Renal cortex interstitium (tissue), 3 donors: Measurements from ENCODE around the gene PWWP2B. TPM values are rescaled to one million over a fixed set of nuclear protein-coding genes. Genes with fewer than 3 reads are reported as not detected.

ENCODE experiments used
- polyA plus RNA-seq, 3 donors: library from polyadenylated mRNA; unstranded; fragments of 120-200 nt; gene quantifications; one replicate each; pipeline ENCODE4 v1.2.1, GENCODE V29; 2013; ENCODE audit not compliant: insufficient read length in 3 of 3

PWWP2B gene
- polyA plus RNA-seq, 3 donors, result 5.9 to 10.7 (median 10.1) TPM

Other genes starting within 250 kb of the PWWP2B start
- gene DPYSL4, start 210.3 kb upstream of the PWWP2B start, polyA plus RNA-seq, result 10 to 100 TPM; 13.6 to 22.5 (median 15.0) TPM
- 10 to 100 TPM; 11.6 to 13.9 (median 12.9) TPM for gene STK32C, start 89.2 kb upstream of the PWWP2B start, polyA plus RNA-seq
- 10 to 100 TPM; 26.3 to 31.9 (median 26.8) TPM for gene LRRC27, start 65.0 kb upstream of the PWWP2B start, polyA plus RNA-seq
- 10 to 100 TPM; 30.7 to 33.1 (median 31.3) TPM for gene INPP5A, start 140.6 kb downstream of the PWWP2B start, polyA plus RNA-seq